ENCODE measurements around the gene C1orf216. TPM values are rescaled to one million over a fixed set of nuclear protein-coding genes. Genes with fewer than 3 reads are reported as not detected.

Gene C1orf216
- total RNA-seq, 1 experiment from 2014 or later, result 13.9 TPM

DNA sequence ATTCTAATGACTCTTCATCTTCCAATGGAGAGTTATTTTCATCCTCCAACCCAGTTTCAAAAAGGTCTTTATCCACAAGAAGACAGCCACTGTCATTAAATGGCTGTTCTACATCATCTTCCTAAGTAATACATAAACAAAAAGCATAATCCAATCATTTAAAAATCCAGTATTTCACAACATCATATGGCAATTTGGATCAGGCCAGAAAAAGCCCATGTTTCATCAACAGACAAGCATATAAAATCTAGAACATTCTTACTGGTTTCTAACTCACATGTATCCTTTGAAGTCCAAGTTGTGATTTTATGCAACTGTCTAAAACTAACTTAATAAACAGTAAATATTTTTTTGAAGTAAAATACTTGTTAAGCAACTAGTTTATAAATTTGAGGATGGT is 44.5 kb upstream of the C1orf216 start:
- Histone ChIP-seq H3K4me1 (ENCODE audit: control insufficient read depth in 1 of 2, insufficient read depth in 2 of 2, low read length in 2 of 2) (no peaks in the 10 kb centered on the region; a peak in 1 of 4 replicates), H3K9me3 (ENCODE audit: control insufficient read depth in 1 of 2, insufficient read depth in 1 of 2, low read depth in 1 of 2, low read length in 2 of 2) (no peaks in the 10 kb centered on the region), H2AFZ (ENCODE audit: low read depth, low read length, poor library complexity, severe bottlenecking) (no peak overlapping the region), H3K4me2 (ENCODE audit: low read length) (no peak overlapping the region), H4K20me1 (ENCODE audit: insufficient read depth) (no peaks in the 10 kb centered on the region), H3K4me3 (replicated peaks in 1 of 2; ENCODE audit: low read depth in 1 of 2, low read length in 2 of 2) (no peak overlapping the region), H3K9ac (ENCODE audit: low read length) (no peak overlapping the region), H3K27me3 (ENCODE audit: insufficient read depth, low read length) (no peaks in the 10 kb centered on the region), H3K79me2 (ENCODE audit: insufficient read depth, low read length) (peaks cover 58% of the 10 kb centered on the region), H3K27ac (ENCODE audit: low read depth, low read length) (no peak overlapping the region), H3K9me2 (ENCODE audit: insufficient read depth) (no peaks in the 10 kb centered on the region), H3K36me3 (ENCODE audit: control insufficient read depth in 1 of 2, insufficient read depth in 2 of 2, low read length in 2 of 2) (peaks cover 18 to 34% of the 10 kb centered on the region in 2 experiments)
- ATAC-seq (no peak), DNase-seq (ENCODE audit: low read depth, low spot score) (no peak)
- ChIA-PET POLR2A (no interaction called here), CTCF (no interaction called here), RAD21 (ENCODE audit: low non-redundant PET in 1 of 2, low total read pairs in 2 of 2, uncharacterized antibody in 2 of 2, unreplicated experiment in 2 of 2) (no interaction called here)
- no TSS peak for BruUV-seq (replicated peaks)
- intact Hi-C loops (cut with micrococcal nuclease), result no loop called here
- TF ChIP-seq, protein P1, sequence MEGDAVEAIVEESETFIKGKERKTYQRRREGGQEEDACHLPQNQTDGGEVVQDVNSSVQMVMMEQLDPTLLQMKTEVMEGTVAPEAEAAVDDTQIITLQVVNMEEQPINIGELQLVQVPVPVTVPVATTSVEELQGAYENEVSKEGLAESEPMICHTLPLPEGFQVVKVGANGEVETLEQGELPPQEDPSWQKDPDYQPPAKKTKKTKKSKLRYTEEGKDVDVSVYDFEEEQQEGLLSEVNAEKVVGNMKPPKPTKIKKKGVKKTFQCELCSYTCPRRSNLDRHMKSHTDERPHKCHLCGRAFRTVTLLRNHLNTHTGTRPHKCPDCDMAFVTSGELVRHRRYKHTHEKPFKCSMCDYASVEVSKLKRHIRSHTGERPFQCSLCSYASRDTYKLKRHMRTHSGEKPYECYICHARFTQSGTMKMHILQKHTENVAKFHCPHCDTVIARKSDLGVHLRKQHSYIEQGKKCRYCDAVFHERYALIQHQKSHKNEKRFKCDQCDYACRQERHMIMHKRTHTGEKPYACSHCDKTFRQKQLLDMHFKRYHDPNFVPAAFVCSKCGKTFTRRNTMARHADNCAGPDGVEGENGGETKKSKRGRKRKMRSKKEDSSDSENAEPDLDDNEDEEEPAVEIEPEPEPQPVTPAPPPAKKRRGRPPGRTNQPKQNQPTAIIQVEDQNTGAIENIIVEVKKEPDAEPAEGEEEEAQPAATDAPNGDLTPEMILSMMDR (IDR thresholded peaks at IDR 0.05 in 2 of 3, conservative IDR thresholded peaks at IDR 0.05 in 1 of 3; ENCODE audit: borderline replicate concordance in 1 of 3, insufficient read depth in 1 of 3, low read depth in 2 of 3, low read length in 2 of 3), result no peak
- no peak for TF ChIP-seq POLR2A (IDR thresholded peaks at IDR 0.05; ENCODE audit: borderline replicate concordance, extremely low read depth, insufficient read depth, insufficient read length)
- TF ChIP-seq, protein P2, sequence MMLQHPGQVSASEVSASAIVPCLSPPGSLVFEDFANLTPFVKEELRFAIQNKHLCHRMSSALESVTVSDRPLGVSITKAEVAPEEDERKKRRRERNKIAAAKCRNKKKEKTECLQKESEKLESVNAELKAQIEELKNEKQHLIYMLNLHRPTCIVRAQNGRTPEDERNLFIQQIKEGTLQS (IDR thresholded peaks at IDR 0.05), result no peak
- no peak for TF ChIP-seq ZFX (IDR thresholded peaks at IDR 0.05)
- no peak for TF ChIP-seq EZH2 (IDR thresholded peaks at IDR 0.05)
- TF ChIP-seq RAD21 (IDR thresholded peaks at IDR 0.05; ENCODE audit: low read depth), result no peak
- no peak for TF ChIP-seq TCF7L2 (IDR thresholded peaks at IDR 0.05; ENCODE audit: borderline replicate concordance, extremely low read depth, insufficient read depth, insufficient read length)
- TF ChIP-seq, protein P3, sequence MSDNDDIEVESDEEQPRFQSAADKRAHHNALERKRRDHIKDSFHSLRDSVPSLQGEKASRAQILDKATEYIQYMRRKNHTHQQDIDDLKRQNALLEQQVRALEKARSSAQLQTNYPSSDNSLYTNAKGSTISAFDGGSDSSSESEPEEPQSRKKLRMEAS (IDR thresholded peaks at IDR 0.05), result no peak
- TF ChIP-seq CEBPB (IDR thresholded peaks at IDR 0.05; ENCODE audit: low read depth), result no peak
- no peak for TF ChIP-seq ZNF274 (IDR thresholded peaks at IDR 0.05; ENCODE audit: low read depth, low read length)
- TF ChIP-seq, protein P4, sequence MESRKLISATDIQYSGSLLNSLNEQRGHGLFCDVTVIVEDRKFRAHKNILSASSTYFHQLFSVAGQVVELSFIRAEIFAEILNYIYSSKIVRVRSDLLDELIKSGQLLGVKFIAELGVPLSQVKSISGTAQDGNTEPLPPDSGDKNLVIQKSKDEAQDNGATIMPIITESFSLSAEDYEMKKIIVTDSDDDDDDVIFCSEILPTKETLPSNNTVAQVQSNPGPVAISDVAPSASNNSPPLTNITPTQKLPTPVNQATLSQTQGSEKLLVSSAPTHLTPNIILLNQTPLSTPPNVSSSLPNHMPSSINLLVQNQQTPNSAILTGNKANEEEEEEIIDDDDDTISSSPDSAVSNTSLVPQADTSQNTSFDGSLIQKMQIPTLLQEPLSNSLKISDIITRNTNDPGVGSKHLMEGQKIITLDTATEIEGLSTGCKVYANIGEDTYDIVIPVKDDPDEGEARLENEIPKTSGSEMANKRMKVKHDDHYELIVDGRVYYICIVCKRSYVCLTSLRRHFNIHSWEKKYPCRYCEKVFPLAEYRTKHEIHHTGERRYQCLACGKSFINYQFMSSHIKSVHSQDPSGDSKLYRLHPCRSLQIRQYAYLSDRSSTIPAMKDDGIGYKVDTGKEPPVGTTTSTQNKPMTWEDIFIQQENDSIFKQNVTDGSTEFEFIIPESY (IDR thresholded peaks at IDR 0.05; ENCODE audit: extremely low read depth, insufficient replicate concordance, low read length), result no peak
- TF ChIP-seq, protein P5, sequence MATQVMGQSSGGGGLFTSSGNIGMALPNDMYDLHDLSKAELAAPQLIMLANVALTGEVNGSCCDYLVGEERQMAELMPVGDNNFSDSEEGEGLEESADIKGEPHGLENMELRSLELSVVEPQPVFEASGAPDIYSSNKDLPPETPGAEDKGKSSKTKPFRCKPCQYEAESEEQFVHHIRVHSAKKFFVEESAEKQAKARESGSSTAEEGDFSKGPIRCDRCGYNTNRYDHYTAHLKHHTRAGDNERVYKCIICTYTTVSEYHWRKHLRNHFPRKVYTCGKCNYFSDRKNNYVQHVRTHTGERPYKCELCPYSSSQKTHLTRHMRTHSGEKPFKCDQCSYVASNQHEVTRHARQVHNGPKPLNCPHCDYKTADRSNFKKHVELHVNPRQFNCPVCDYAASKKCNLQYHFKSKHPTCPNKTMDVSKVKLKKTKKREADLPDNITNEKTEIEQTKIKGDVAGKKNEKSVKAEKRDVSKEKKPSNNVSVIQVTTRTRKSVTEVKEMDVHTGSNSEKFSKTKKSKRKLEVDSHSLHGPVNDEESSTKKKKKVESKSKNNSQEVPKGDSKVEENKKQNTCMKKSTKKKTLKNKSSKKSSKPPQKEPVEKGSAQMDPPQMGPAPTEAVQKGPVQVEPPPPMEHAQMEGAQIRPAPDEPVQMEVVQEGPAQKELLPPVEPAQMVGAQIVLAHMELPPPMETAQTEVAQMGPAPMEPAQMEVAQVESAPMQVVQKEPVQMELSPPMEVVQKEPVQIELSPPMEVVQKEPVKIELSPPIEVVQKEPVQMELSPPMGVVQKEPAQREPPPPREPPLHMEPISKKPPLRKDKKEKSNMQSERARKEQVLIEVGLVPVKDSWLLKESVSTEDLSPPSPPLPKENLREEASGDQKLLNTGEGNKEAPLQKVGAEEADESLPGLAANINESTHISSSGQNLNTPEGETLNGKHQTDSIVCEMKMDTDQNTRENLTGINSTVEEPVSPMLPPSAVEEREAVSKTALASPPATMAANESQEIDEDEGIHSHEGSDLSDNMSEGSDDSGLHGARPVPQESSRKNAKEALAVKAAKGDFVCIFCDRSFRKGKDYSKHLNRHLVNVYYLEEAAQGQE (IDR thresholded peaks at IDR 0.05; ENCODE audit: low read depth), result no peak
- no peak for TF ChIP-seq ELF1 (IDR thresholded peaks at IDR 0.05; ENCODE audit: borderline replicate concordance, low read depth)
- TF ChIP-seq SIN3A (IDR thresholded peaks at IDR 0.05; ENCODE audit: low read depth), result no peak
- TF ChIP-seq CBX3 (IDR thresholded peaks at IDR 0.05; ENCODE audit: low read depth), result no peak
- TF ChIP-seq SP1 (IDR thresholded peaks at IDR 0.05; ENCODE audit: low read depth), result no peak
- TF ChIP-seq JUND (IDR thresholded peaks at IDR 0.05), result no peak
- TF ChIP-seq POLR2AphosphoS5 (IDR thresholded peaks at IDR 0.05; ENCODE audit: low read depth, low read length), result no peak
- TF ChIP-seq FOSL1 (IDR thresholded peaks at IDR 0.05; ENCODE audit: low read depth), result no peak
- no peak for TF ChIP-seq EGR1 (IDR thresholded peaks at IDR 0.05; ENCODE audit: low read depth)
